K562 (cell line): ENCODE results near the gene RAD51D. TPM values are rescaled to one million over a fixed set of nuclear protein-coding genes. Genes with fewer than 3 reads are reported as not detected.

ENCODE experiments used
- ARID1B ChIP-seq: fragments of 450-650 bp; IDR thresholded peaks from 2 replicates; pipeline ENCODE4 v1.6.1; 2016; ENCODE audit warnings: antibody characterized with exemption, mild to moderate bottlenecking, inconsistent platforms
- CREBBP ChIP-seq: IDR thresholded peaks from one replicate; pipeline ENCODE4 v1.6.1; 2012; ENCODE audit warnings: low read depth, mild to moderate bottlenecking, control low read depth, inconsistent platforms, low read length
- EGR1 ChIP-seq: fragments of 450-650 bp; conservative IDR thresholded peaks from 2 replicates; pipeline ENCODE4 v1.6.1; 2017; ENCODE audit warnings: mild to moderate bottlenecking
- ETS2 ChIP-seq: IDR thresholded peaks from 2 replicates; pipeline ENCODE4 v1.6.1; 2016; ENCODE audit warnings: borderline replicate concordance, missing genetic modification characterization, mild to moderate bottlenecking, moderate library complexity, missing compliant biosample characterization; ENCODE audit not compliant: poor library complexity, severe bottlenecking
- HDAC6 ChIP-seq: IDR thresholded peaks from 2 replicates; pipeline ENCODE4 v1.6.1; 2012; ENCODE audit warnings: low read depth, mild to moderate bottlenecking, control low read depth, inconsistent platforms, low read length, moderate library complexity
- ILF3 ChIP-seq: fragments of 450-650 bp; IDR thresholded peaks from 2 replicates; pipeline ENCODE4 v1.6.1; 2018; ENCODE audit warnings: antibody characterized with exemption, mild to moderate bottlenecking, moderate library complexity, borderline replicate concordance
- KLF10 ChIP-seq: fragments of 250-450 bp; sonication (Bioruptor Pico); IDR thresholded peaks from 2 replicates; pipeline ENCODE4 v1.6.1; 2021; ENCODE audit warnings: matching md5 sums
- MEIS2 ChIP-seq: fragments of 450-650 bp; IDR thresholded peaks from 2 replicates; pipeline ENCODE4 v1.6.1; 2014; ENCODE audit warnings: mild to moderate bottlenecking; ENCODE audit not compliant: partially characterized antibody
- POLR3A ChIP-seq: IDR thresholded peaks from 2 replicates; pipeline ENCODE4 v1.6.1; 2011; ENCODE audit warnings: borderline replicate concordance, mild to moderate bottlenecking, moderate library complexity; ENCODE audit not compliant: insufficient read length, insufficient read depth; ENCODE audit errors: extremely low read depth
- RHOXF2B ChIP-seq: fragments of 250-450 bp; sonication (Bioruptor Pico); conservative IDR thresholded peaks from 2 replicates; pipeline ENCODE4 v1.5.1; 2021
- SAFB2 ChIP-seq: fragments of 200-400 bp; formaldehyde crosslinking; IDR thresholded peaks from 2 replicates; pipeline ENCODE4 v1.6.1; 2018; ENCODE audit warnings: borderline replicate concordance, low read length, low read depth, moderate library complexity; ENCODE audit not compliant: severe bottlenecking
- SRSF9 ChIP-seq: fragments of 200-400 bp; formaldehyde crosslinking; IDR thresholded peaks from 2 replicates; pipeline ENCODE4 v1.6.1; 2017; ENCODE audit warnings: low read depth, low read length, borderline replicate concordance
- TRIM28 ChIP-seq: fragments of 450-650 bp; IDR thresholded peaks from 2 replicates; pipeline ENCODE4 v1.6.1; 2017
- U2AF1 ChIP-seq: fragments of 200-400 bp; formaldehyde crosslinking; optimal IDR thresholded peaks from 2 replicates; pipeline ENCODE3; 2017; ENCODE audit warnings: mild to moderate bottlenecking, low read depth, low read length, moderate library complexity
- ZBTB1 ChIP-seq: sonication (generic); formaldehyde crosslinking; IDR thresholded peaks from 2 replicates; pipeline ENCODE4 v1.8.1; 2023; ENCODE audit warnings: missing genetic modification reagents, low read depth, mild to moderate bottlenecking, borderline replicate concordance
- polyA plus RNA-seq, 8 experiments: library from polyadenylated mRNA; depleted of rRNA in 4 of 8; stranded (reverse) in 5 of 8; unstranded in 3 of 8; fragments of >200 nt; fragmentation: Nextera tagmentation in 2 of 8; fragmentation: Illumina TruSeq in 1 of 8; extraction: Ambion mirVana in 2 of 8; extraction: Trizol in 1 of 8; gene quantifications; 2 replicates each; pipeline versions ENCODE4 v1.2.1 to v1.2.3, GENCODE V29; 2011 to 2014; ENCODE audit warnings: inconsistent platforms in 1 of 8, missing spikeins in 1 of 8
- total RNA-seq, 7 experiments: library from RNA; depleted of rRNA in 6 of 7; stranded (reverse); fragments of >200 nt in 6 of 7; fragmentation: Illumina TruSeq in 2 of 7; extraction: Trizol in 2 of 7; gene quantifications; 2 replicates each; pipeline versions ENCODE4 v1.2.1 to v1.2.3, GENCODE V29; 2011 to 2021; ENCODE audit warnings: low replicate concordance in 1 of 7
- TF ChIP-seq, protein P1 (sequence below): fragments of 450-650 bp; formaldehyde crosslinking; IDR thresholded peaks from 2 replicates; pipeline ENCODE4 v1.4.0; 2020; ENCODE audit warnings: mild to moderate bottlenecking, mixed read lengths
- TF ChIP-seq, protein P2 (sequence below): fragments of 200-600 bp; sonication (generic); IDR thresholded peaks from one replicate; pipeline ENCODE4 v1.6.1; 2012; ENCODE audit warnings: mild to moderate bottlenecking, low read depth, low read length, inconsistent platforms

Gene RAD51D
- total and polyA plus RNA-seq, 9 of the 15 experiments (the other 6 are each of a cell fraction or from before 2014, with no cell fraction given): 2.2 to 16.9 (median 8.7) TPM

DNA sequence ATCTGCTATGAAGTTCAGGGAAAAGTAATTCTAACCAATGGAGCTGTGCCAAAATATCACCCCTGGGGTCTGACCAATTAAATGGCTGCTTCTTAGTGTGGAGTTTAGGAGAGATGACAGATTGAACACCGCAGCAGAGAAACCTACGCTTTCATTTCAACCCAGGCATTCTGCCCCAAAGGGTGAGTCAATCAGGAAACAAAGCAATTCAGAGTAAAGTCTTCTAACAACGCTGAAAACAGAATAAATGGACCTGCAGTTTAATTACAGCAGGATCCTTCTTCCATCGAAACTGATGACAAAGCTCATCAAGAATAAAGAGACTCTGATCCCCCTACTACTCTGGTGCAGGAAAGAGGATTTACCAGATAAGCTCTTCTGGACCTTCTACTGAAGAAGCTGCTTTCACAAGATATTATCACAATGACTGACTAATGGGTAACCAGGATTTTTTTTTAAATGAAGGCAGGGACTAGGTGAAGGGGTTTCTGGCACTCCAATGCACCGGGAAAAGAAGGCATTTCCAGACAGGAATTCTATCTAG is 72.8 kb downstream of the RAD51D start (continued):
- TF ChIP-seq SRSF9 (no peak), POLR3A (no peak), KLF10 (CRISPR knock-in tag) (no peak), ILF3 (no peak), EGR1 (no peak), SAFB2 (no peak), TRIM28 (no peak), U2AF1 (no peak), ZBTB1 (CRISPR knock-in tag) (no peak), RHOXF2B (CRISPR knock-in tag) (no peak), MEIS2 (peak; percentile 79), ARID1B (no peak), CREBBP (no peak), HDAC6 (no peak), ETS2 (tag) (no peak)
- TF ChIP-seq, protein P1, sequence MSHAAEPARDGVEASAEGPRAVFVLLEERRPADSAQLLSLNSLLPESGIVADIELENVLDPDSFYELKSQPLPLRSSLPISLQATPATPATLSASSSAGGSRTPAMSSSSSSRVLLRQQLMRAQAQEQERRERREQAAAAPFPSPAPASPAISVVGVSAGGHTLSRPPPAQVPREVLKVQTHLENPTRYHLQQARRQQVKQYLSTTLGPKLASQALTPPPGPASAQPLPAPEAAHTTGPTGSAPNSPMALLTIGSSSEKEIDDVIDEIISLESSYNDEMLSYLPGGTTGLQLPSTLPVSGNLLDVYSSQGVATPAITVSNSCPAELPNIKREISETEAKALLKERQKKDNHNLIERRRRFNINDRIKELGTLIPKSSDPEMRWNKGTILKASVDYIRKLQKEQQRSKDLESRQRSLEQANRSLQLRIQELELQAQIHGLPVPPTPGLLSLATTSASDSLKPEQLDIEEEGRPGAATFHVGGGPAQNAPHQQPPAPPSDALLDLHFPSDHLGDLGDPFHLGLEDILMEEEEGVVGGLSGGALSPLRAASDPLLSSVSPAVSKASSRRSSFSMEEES (CRISPR knock-in tag): no peak
- TF ChIP-seq, protein P2, sequence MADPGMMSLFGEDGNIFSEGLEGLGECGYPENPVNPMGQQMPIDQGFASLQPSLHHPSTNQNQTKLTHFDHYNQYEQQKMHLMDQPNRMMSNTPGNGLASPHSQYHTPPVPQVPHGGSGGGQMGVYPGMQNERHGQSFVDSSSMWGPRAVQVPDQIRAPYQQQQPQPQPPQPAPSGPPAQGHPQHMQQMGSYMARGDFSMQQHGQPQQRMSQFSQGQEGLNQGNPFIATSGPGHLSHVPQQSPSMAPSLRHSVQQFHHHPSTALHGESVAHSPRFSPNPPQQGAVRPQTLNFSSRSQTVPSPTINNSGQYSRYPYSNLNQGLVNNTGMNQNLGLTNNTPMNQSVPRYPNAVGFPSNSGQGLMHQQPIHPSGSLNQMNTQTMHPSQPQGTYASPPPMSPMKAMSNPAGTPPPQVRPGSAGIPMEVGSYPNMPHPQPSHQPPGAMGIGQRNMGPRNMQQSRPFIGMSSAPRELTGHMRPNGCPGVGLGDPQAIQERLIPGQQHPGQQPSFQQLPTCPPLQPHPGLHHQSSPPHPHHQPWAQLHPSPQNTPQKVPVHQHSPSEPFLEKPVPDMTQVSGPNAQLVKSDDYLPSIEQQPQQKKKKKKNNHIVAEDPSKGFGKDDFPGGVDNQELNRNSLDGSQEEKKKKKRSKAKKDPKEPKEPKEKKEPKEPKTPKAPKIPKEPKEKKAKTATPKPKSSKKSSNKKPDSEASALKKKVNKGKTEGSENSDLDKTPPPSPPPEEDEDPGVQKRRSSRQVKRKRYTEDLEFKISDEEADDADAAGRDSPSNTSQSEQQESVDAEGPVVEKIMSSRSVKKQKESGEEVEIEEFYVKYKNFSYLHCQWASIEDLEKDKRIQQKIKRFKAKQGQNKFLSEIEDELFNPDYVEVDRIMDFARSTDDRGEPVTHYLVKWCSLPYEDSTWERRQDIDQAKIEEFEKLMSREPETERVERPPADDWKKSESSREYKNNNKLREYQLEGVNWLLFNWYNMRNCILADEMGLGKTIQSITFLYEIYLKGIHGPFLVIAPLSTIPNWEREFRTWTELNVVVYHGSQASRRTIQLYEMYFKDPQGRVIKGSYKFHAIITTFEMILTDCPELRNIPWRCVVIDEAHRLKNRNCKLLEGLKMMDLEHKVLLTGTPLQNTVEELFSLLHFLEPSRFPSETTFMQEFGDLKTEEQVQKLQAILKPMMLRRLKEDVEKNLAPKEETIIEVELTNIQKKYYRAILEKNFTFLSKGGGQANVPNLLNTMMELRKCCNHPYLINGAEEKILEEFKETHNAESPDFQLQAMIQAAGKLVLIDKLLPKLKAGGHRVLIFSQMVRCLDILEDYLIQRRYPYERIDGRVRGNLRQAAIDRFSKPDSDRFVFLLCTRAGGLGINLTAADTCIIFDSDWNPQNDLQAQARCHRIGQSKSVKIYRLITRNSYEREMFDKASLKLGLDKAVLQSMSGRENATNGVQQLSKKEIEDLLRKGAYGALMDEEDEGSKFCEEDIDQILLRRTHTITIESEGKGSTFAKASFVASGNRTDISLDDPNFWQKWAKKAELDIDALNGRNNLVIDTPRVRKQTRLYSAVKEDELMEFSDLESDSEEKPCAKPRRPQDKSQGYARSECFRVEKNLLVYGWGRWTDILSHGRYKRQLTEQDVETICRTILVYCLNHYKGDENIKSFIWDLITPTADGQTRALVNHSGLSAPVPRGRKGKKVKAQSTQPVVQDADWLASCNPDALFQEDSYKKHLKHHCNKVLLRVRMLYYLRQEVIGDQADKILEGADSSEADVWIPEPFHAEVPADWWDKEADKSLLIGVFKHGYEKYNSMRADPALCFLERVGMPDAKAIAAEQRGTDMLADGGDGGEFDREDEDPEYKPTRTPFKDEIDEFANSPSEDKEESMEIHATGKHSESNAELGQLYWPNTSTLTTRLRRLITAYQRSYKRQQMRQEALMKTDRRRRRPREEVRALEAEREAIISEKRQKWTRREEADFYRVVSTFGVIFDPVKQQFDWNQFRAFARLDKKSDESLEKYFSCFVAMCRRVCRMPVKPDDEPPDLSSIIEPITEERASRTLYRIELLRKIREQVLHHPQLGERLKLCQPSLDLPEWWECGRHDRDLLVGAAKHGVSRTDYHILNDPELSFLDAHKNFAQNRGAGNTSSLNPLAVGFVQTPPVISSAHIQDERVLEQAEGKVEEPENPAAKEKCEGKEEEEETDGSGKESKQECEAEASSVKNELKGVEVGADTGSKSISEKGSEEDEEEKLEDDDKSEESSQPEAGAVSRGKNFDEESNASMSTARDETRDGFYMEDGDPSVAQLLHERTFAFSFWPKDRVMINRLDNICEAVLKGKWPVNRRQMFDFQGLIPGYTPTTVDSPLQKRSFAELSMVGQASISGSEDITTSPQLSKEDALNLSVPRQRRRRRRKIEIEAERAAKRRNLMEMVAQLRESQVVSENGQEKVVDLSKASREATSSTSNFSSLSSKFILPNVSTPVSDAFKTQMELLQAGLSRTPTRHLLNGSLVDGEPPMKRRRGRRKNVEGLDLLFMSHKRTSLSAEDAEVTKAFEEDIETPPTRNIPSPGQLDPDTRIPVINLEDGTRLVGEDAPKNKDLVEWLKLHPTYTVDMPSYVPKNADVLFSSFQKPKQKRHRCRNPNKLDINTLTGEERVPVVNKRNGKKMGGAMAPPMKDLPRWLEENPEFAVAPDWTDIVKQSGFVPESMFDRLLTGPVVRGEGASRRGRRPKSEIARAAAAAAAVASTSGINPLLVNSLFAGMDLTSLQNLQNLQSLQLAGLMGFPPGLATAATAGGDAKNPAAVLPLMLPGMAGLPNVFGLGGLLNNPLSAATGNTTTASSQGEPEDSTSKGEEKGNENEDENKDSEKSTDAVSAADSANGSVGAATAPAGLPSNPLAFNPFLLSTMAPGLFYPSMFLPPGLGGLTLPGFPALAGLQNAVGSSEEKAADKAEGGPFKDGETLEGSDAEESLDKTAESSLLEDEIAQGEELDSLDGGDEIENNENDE: no peak
